T-helper 1 cell (primary cell): ENCODE results near the gene CIAO2A.

Experiments
- DNase-seq, 5 donors: peaks; one replicate each; pipeline ENCODE4 v3.0.0-alpha.2; 2012 to 2020

CIAO2A gene

GRCh38 chr15:64037966-64038365, 55.7 kb downstream of the CIAO2A start:
- no peak for DNase-seq

GRCh38 chr15:64037116-64037515, 56.5 kb downstream of the CIAO2A start:
- no peak for DNase-seq

GRCh38 chr15:64035525-64035924, 58.1 kb downstream of the CIAO2A start:
- DNase-seq: no peak

GRCh38 chr15:64034519-64034918, 59.1 kb downstream of the CIAO2A start:
- DNase-seq: no peak

GRCh38 chr15:64032329-64032728, 61.3 kb downstream of the CIAO2A start:
- DNase-seq: no peak

- no peak for DNase-seq
Observed at GRCh38 chr15:64030123-64030522, 63.5 kb downstream of the CIAO2A start.

- no peak for DNase-seq
Observed at GRCh38 chr15:64029633-64030032, 64.0 kb downstream of the CIAO2A start.

- DNase-seq: no peak
Observed at GRCh38 chr15:64029110-64029509, 64.5 kb downstream of the CIAO2A start.

- DNase-seq: no peak
Observed at GRCh38 chr15:64026591-64026990, 67.0 kb downstream of the CIAO2A start.

GRCh38 chr15:64024172-64025050, 69.2 kb downstream of the CIAO2A start:
- DNase-seq: peak in 1 of 5 donors; percentile 31

GRCh38 chr15:64023220-64023619, 70.4 kb downstream of the CIAO2A start:
- DNase-seq: no peak

- no peak for DNase-seq
Observed at GRCh38 chr15:64022571-64022970, 71.1 kb downstream of the CIAO2A start.
